ENCODE measurements around the gene OR7D2.

DNA sequence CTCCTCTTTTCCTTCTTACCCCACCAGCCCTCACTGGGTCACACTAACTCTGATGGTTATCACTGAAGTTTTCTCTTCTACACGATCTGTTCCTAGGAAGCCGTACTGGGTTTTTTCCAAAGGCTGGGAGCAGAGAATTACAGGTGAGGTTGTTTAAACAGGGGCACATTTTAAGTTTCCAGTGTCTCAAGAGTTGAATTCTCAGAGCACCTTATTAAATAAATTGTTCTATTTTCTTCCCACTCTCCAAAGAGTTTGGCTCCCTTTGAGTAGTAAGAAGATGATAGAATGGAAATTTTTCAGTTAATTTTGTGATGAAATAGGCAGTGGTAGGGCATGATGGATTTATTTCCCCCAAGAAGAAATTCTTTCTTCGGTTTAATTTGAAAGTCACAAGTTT is 40.7 kb downstream of the OR7D2 start, which contains the start of gene OR7D4:
- TF ChIP-seq, protein P1, sequence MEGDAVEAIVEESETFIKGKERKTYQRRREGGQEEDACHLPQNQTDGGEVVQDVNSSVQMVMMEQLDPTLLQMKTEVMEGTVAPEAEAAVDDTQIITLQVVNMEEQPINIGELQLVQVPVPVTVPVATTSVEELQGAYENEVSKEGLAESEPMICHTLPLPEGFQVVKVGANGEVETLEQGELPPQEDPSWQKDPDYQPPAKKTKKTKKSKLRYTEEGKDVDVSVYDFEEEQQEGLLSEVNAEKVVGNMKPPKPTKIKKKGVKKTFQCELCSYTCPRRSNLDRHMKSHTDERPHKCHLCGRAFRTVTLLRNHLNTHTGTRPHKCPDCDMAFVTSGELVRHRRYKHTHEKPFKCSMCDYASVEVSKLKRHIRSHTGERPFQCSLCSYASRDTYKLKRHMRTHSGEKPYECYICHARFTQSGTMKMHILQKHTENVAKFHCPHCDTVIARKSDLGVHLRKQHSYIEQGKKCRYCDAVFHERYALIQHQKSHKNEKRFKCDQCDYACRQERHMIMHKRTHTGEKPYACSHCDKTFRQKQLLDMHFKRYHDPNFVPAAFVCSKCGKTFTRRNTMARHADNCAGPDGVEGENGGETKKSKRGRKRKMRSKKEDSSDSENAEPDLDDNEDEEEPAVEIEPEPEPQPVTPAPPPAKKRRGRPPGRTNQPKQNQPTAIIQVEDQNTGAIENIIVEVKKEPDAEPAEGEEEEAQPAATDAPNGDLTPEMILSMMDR (IDR thresholded peaks at IDR 0.05; ENCODE audit: insufficient read depth, low read depth, low read length): no peak
- no peak for TF ChIP-seq EZH2 (IDR thresholded peaks at IDR 0.05; ENCODE audit: insufficient read depth, low read length)
